HG02840 (cell line): ENCODE results near the gene KRT32.
"Not testable (repeated sequence)": the region's sequence is repeated elsewhere in the genome, so short reads cannot be mapped to it uniquely, and the experiment has no call there.

Source experiments
- ATAC-seq: cut with Tn5 transposase; IDR thresholded peaks from one replicate; pipeline ENCODE4 v1.9.1; 2021; ENCODE audit warnings: mild to moderate bottlenecking, moderate library complexity, moderate number of reproducible peaks; ENCODE audit not compliant: unreplicated experiment, low FRiP score

The KRT32 gene

GRCh38 chr17:41434005-41434404 lies 33.2 kb downstream of the KRT32 start:
- no peak for ATAC-seq

GRCh38 chr17:41433586-41433985 lies 33.6 kb downstream of the KRT32 start:
- no peak for ATAC-seq

- not testable (repeated sequence) for ATAC-seq
Observed at GRCh38 chr17:41430376-41430775, 36.8 kb downstream of the KRT32 start.

GRCh38 chr17:41429667-41430066 lies 37.5 kb downstream of the KRT32 start:
- ATAC-seq: no peak

- ATAC-seq: no peak
Observed at GRCh38 chr17:41428591-41429291, 38.4 kb downstream of the KRT32 start.

- ATAC-seq: no peak
Observed at GRCh38 chr17:41424111-41424635, 43.0 kb downstream of the KRT32 start, which contains the start of gene KRT37. Gene KRT37, minus strand, starts transcription at chr17:41424585. Its CDS starts 62 bp downstream, at chr17:41424523.

GRCh38 chr17:41422586-41422985 lies 44.6 kb downstream of the KRT32 start:
- ATAC-seq: not testable (repeated sequence)

GRCh38 chr17:41421617-41422016 lies 45.6 kb downstream of the KRT32 start:
- ATAC-seq: no peak

GRCh38 chr17:41421116-41421515 lies 46.1 kb downstream of the KRT32 start:
- no peak for ATAC-seq

- no peak for ATAC-seq
Observed at GRCh38 chr17:41420134-41420533, 47.1 kb downstream of the KRT32 start.

GRCh38 chr17:41419716-41420115 lies 47.5 kb downstream of the KRT32 start:
- no peak for ATAC-seq

GRCh38 chr17:41418116-41418860 lies 48.9 kb downstream of the KRT32 start:
- no peak for ATAC-seq

- no peak for ATAC-seq
Observed at GRCh38 chr17:41417576-41418015, 49.6 kb downstream of the KRT32 start.

GRCh38 chr17:41417127-41417526 lies 50.1 kb downstream of the KRT32 start:
- ATAC-seq: no peak

GRCh38 chr17:41416479-41416878 lies 50.7 kb downstream of the KRT32 start:
- no peak for ATAC-seq

- ATAC-seq: no peak
Observed at GRCh38 chr17:41415833-41416335, 51.3 kb downstream of the KRT32 start.

GRCh38 chr17:41415411-41415810 lies 51.8 kb downstream of the KRT32 start:
- ATAC-seq: no peak

GRCh38 chr17:41413982-41414381 lies 53.2 kb downstream of the KRT32 start:
- ATAC-seq: no peak

GRCh38 chr17:41413353-41413957 lies 53.7 kb downstream of the KRT32 start:
- no peak for ATAC-seq

GRCh38 chr17:41411072-41411840 lies 55.9 kb downstream of the KRT32 start:
- ATAC-seq: no peak
